Fibroblast of peridontal ligament (primary cell): ENCODE data around the gene CABP2.
A peak's percentile ranks its signal among the peaks of the same experiment; 100 is the strongest.
"Not testable (repeated sequence)": the region's sequence is repeated elsewhere in the genome, so short reads cannot be mapped to it uniquely, and the experiment has no call there.

Experiments
- DNase-seq: peaks from one replicate; pipeline ENCODE4 v3.0.0-alpha.2; 2010; ENCODE audit errors: extremely low read depth

The CABP2 gene

DNA sequence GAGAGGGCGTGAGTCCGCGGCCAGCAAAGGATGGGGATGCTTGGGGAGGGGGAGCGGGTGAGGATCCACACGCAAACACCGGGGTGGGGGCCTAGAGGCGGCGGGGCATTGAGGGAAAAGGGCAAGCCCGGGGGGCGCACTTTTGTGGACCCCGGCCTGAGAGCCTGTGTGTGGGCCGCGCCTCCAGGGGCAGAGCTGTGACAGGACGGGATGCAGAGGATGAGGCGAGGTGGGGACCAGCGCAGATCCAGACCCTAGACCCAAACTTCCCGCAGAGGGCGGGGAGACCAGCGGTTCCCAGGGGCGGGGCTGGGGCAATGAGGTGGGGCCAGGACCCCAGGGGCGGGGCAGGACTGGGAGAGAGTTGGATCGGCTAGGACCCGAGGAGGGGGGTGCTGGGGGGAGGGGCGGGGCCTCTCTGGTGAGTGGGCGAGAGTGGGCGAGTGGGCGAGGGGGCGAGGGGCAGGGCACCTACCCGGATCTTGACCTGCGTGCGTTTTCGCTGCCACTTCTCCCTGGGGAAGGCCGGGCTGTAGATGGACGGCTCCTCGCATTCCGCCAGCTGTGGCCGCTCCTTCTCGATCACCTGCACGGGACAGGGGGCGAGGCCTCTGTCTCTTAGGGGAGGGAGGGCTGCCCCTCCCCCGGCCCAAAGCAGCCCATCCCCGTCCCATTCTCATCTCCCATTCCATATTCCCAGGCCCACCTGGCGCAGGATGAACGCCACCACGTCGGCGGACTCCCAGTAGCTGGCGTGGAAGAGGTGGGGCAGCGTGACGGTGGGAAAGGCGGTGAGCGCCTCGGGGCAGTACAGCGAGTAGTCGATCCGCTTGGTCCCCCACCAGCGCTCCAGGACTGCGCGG is 28.6 kb downstream of the CABP2 start:
- no peak for DNase-seq

DNA sequence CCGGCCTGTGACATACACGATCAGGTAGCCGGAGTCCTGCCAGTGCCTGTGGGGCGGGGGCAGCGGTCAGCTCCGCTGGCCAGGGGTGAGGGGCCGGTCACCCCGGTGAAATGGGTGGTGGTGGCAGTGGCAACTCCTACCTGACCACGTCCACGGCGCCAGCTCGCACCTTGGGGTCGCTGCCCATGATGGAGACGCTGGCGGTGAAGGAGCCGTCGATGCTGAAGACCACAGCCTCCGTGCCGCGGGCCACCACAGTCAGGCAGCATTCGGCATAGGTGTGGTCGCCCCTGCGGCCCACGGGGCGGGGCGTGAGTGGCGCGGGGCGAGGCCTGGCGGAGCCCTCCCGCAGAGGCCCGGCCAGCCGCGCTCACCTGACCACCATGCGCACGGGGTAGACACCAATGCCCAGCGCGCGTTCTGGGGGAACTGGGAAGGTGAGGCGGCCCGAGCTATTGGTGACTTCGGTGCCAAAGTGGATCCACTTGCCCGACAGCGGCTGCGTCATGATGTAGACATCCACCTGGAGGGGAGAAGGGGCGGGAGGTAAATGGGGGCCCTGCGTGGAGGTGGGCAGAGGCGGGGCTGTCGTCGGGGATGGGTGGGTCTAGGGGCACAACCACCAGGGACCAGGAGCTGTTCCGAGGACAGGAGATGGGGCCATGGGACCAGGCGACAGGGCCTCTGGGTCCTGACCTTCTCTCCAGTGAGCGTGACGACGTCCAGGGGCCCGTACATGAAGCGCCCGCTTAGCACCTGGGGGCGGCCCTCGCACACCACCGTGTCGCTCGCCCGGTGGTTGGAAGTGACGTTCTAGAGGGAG is 29.5 kb downstream of the CABP2 start:
- DNase-seq, result no peak

GRCh38 chr11:67492801-67493547 is 30.3 kb downstream of the CABP2 start:
- no peak for DNase-seq

DNA sequence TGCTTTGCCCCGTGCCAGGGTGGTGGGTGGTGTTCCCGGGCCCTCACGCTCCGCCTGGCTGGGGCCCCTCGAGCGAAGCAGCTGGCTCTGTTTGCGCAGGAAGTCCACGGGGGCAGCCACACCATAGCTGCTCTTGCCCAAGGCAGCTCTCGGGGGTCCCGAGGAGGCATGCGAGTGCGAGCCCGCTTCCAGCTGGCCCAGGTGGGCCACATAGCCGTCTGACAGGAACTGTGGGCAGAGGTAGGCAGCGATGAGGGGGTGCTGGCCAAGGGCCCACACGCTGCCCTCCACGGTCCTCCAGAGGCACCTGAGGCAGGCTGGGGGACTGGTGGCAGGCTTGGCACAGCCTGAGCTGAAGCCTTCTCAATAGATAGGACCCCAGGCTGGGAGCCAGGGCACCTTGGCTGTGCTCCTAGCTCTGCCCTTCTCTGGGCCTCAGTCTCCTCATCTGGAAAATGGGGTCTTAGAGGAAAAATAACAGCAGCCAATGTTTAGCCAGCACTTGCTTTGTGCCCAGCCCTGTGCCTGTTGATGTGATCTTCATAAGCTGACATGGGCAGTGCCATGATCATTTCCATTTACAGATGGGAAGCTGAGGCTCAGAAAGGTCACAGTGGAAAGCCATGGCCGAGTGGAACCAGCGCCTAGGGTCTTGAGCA is 31.0 kb downstream of the CABP2 start:
- DNase-seq, result no peak

DNA sequence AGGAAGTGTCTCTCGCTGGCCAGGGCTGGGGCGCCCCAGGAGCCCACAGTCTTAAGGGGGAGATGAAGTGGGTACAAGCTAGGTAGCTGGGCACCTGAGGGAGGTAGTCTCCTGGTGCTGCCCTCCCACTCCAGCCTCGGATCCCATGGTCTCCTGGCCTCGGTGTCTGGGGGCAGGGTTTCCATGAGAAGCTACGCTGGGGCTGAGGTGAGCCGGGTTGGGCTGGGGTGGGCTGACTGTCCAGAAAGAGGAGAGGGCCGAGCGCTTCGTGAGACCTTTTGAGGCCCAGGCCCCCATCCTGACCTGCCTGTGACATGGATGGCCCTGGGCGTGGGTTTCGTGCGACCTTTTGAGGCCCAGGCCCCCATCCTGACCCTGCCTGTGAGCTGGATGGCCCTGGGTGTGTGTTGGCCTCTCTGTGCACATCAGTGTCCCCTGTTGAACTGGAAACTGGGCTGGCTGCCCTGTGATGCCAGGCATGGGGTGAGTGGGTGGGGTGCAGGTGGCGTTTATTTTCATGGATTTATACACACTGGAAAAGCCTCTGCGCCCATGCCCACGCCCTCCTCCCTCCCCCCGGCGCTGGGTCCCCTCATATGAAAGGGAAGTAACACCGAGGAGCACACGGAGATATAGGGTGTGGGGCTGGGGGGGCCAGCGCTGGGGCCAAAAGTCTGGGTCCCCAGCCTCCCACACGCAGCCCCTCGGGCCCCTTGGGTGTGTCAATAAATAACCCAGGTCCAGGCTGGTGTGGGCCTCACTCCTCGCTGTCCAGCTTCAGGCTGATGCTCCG is 31.8 kb downstream of the CABP2 start:
- no peak for DNase-seq

DNA sequence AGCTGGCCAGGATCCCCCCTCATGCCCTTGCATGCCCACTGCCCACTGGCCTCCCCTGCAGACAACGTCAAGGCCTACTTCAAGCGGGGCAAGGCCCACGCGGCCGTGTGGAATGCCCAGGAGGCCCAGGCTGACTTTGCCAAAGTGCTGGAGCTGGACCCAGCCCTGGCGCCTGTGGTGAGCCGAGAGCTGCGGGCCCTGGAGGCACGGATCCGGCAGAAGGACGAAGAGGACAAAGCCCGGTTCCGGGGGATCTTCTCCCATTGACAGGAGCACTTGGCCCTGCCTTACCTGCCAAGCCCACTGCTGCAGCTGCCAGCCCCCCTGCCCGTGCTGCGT is 32.5 kb downstream of the CABP2 start:
- DNase-seq, result no peak

GRCh38 chr11:67489885-67490726 is 33.1 kb downstream of the CABP2 start:
- DNase-seq, result no peak

GRCh38 chr11:67489203-67489884 is 33.9 kb downstream of the CABP2 start:
- no peak for DNase-seq

- no peak for DNase-seq
Observed at GRCh38 chr11:67486481-67487195, 36.6 kb downstream of the CABP2 start.

DNA sequence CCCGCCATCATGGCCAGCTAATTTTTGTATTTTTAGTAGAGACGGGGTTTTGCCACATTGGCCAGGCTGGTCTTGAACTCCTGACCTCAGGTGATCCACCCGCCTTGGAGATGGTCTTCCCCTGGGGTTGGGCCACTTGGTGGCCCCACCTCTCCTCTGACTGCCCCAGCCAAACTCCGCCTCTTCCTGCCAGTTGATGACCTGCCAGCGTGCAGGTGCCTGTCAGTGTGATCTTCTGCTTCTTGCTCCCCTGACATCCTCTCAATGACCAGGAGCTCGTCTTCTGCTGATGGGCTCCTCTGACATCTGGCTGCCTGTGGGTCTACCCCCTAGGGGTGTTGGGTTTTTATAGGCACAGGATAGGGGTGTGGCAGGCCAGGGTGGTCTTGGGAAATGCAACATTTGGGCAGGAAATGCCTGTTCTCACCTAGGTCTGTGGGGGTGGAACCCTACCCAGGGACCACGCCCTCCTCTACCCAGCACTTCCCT is 37.3 kb downstream of the CABP2 start:
- not testable (repeated sequence) for DNase-seq

GRCh38 chr11:67484847-67485311 is 38.4 kb downstream of the CABP2 start:
- no peak for DNase-seq

DNA sequence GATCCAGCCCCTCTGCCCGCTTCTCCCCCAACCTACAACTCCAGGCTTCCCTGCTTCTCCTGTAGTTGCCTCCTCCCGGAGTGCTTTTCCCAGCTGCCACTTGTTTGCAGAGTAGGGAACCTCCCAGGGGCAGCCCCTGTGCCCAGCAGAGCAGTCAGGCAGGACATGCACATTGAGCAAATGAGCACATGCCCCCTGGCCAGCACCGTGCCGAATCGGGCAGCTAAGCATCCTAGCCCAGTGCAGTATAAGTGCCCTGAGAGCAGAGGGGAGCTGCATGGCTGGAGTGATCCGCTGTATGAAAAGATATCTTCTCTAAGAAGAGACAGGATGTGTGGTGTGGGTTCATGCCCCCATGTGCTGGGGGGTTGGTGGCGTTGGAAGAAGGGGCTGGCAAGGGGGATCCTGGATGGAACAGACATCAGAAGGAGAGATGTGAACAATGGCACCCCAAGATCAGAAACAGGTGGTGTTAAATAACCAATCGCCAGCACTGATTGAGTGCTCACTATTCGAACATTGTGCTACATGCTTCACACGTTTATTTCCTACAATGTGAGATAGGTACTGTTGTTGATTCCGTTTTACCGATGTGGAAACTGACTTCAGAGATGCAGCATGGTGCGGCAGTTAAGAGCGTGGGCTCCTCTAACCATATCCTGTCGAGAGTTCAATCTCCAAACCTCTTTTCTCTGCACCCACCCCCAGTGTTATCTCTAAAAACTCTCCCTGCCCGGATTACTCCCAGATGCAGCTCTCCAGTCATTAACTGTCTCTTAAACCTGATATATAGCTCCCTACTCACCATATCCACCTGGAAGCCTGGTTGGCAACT is 39.2 kb downstream of the CABP2 start:
- no peak for DNase-seq

GRCh38 chr11:67482827-67483798 is 40.1 kb downstream of the CABP2 start, which contains the start of gene AIP:
Gene AIP (plus strand): TSS chr11:67483026. CDS start chr11:67483159, 133 bp downstream.
- DNase-seq, result peak; percentile 97

GRCh38 chr11:67482275-67482826 is 40.9 kb downstream of the CABP2 start:
- no peak for DNase-seq

- not testable (repeated sequence) for DNase-seq
Observed at GRCh38 chr11:67477344-67478050, 45.7 kb downstream of the CABP2 start.
